OCI-M1 (cell line): ENCODE data around the gene FOCAD.
A peak's percentile ranks its signal among the peaks of the same experiment; 100 is the strongest.
"Not testable (repeated sequence)": the region's sequence is repeated elsewhere in the genome, so short reads cannot be mapped to it uniquely, and the experiment has no call there.

ENCODE experiments used
- DNase-seq: peaks from one replicate; lab custom pipeline; 2025; lab: John Stamatoyannopoulos, UW

FOCAD gene

GRCh38 chr9:20673537-20673936, 10.5 kb upstream of the FOCAD start:
- not testable (repeated sequence) for DNase-seq

DNA sequence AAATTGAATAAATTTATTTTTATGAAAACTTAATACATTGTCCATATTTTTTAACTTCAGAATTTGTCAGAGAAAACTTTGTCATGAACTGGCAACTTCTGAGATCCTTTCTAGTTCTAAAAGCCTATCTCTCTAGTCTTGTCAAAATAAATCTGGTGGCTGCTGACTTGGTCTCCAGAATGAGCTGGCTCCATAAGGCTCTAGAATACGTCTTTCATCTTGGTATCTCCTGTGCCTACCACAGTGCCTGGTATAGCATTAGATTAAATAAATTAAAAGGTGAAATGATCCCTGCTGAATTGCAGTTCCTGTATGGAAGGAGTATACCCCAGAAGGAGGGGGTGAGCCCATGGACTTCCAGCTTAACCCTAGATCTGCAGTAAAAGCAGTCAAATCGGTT, 2.6 kb upstream of the FOCAD start:
- DNase-seq = no peak

DNA sequence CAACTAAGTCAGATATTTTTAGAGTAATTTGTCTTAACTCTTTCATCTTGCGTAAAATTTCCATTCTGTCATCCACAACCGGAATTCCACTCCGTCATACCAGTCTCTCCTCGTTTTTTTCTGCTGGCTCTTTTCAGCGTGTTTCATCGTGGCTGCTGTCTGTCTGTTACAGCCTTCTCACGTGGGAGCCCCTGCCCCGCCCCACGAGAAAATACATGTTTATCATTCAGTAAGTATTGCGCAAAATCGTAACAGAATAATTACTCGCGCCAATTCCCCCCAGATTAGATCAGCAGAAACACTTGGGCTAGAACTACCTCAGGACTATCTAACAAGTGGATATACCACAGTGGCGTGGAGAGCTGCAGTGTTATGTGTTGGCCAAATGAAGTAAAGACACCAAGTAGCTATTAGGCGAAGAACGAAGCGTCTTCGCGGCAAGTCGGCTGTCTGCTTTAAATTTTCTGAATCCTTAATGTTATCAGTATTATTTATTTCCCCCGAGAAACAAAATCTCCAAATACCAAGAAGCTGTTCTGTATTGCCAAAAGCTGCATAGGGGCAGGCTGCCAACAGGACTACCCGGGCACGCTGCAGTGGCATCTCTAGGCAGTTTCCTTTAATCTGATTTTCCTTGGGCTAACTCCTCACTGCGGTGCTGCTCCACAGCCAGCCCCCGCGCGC, 566 bp upstream of the FOCAD start:
- peak; percentile 71 for DNase-seq

GRCh38 chr9:20684875-20685696, 1.0 kb downstream of the FOCAD start:
- peak; percentile 30 for DNase-seq

DNA sequence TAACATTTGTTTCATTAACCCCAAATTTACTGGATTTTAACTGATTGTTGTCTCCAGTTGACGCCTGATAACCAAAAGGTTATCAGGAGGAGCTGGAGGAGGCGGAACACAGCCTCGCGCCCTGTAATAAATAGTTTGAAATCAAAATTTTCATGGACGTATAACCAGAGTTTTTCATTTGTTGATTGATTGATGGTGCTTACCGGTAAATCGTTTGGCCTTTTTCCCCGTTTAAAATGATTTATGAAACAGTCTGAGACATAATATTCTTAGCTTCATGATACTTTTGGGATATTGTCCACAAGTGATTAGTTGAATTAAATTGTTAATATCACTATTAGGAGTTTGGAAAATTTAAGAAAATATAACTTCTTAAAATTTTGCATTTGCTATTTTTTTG, 1.7 kb downstream of the FOCAD start:
- no peak for DNase-seq

- DNase-seq = no peak
These were observed 5.8 kb downstream of the FOCAD start for GRCh38 chr9:20689833-20690232.

GRCh38 chr9:20692554-20692953, 8.5 kb downstream of the FOCAD start:
- peak; percentile 49 for DNase-seq

GRCh38 chr9:20693068-20693467, 9.0 kb downstream of the FOCAD start:
- DNase-seq = peak; percentile 3

GRCh38 chr9:20694248-20694647, 10.2 kb downstream of the FOCAD start:
- DNase-seq = no peak

DNA sequence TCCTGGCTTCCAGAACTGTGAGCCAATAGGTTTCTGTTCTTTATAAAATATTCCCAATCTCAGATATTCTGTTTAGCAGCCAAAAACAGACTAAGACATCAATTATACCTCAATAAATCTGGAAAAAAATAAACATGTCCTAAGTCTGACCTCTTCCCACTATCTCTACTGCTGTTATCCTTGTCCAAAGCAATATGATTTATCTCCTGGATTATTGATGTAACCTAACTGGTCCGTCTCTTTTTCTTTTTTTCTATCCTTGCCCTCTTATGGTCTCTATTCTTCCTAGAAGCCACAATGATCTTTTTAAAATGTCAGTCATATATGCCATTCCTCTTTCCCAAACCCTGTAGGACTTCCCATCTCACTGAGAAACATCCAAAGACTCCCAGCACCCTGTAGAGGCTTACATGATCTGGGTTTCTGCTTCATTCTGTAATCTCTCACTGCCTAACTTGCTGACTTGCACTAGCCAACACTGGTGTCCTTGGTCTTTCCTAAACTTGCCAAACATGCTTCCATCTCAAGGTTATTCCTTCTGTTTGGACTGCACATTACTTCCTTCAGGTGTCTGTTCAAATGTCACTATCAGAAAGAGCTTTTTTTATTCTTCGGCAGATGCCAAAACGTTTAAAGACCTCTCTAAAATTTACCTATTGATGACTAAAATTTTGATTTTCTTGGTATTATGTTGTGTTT, 13.1 kb downstream of the FOCAD start:
- no peak for DNase-seq

- DNase-seq = no peak
These were observed 14.7 kb downstream of the FOCAD start for GRCh38 chr9:20698782-20699181.

DNA sequence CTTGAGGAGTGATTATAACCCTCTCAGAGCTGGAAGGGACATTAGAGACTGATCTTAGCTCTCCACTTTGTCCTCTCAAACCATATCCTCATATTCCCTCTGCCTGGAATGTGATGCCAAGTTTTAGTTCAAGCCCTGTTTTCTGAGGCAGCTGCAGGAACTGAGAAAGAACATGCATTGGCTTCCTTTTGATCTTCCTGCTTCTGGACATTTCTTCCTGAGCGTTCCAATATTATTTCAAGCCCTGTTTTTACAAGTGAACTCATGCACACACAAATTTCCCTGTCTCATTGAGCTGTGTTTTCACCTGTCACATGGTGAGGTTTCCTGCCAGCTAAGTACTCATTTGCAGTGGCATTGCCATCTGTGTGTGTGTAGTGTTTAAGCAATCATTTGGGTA, 17.0 kb downstream of the FOCAD start:
- DNase-seq = no peak

DNA sequence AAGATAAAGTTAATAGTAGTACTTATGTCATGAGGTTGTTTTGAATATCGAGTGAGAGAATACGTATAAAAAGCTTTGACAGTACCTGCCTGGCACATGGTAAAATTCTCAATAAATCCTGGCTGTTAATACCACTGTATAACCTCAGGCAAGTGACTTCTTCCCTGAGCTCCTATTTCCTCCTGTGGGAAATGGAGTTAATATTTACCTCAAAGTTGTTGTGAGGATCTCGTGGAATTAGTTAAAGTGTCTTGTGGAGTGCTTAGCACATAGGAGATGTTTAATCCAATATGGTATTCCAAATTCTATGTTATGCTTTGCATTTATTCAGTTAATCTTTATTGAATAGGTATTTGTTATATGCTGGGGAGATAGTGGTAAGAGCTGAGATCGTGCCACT, 18.5 kb downstream of the FOCAD start:
- DNase-seq = no peak

- no peak for DNase-seq
These were observed 19.1 kb downstream of the FOCAD start for GRCh38 chr9:20703146-20703545.

GRCh38 chr9:20707708-20708107, 23.6 kb downstream of the FOCAD start:
- no peak for DNase-seq

DNA sequence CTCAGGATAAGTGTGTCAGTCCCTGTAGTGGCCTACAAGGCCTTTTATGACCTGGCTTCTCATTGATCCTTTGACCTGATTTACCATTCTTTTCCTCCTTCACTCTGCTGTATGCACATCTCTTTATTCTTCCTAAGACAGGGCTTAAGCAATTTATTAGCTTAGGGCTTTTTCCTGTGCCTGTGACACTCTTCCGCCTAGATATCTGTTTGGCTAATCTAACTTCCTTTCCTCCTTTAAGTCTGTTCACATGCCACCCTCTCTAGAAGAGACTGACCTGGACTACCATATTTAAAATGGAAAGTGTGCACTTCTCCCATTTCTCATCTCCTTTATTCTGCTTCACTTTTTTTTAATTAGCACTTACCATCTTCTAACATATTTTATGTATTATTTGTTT, 29.1 kb downstream of the FOCAD start:
- DNase-seq = no peak

GRCh38 chr9:20714442-20715415, 30.7 kb downstream of the FOCAD start:
- DNase-seq = no peak

- no peak for DNase-seq
These were observed 38.2 kb downstream of the FOCAD start for GRCh38 chr9:20722221-20722620.

DNA sequence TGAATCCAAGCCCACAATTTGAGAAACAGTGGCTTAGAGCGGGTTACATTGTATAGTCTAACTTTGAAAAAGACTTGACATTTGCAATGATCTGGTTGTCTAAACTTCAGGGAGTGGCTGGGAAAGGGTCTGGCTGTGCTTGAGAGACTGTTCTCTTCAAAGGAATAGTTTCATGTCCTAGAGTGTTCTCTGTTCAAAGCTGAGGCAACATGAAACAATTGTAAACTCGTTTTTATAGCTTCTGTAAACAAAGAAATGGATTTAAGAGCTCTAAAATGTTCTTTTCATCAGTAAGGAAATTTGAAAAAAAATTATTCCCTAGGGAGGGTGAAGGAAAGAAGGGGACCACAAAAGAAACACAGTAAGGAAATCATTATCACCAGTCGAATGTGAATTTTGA, 41.6 kb downstream of the FOCAD start:
- no peak for DNase-seq

DNA sequence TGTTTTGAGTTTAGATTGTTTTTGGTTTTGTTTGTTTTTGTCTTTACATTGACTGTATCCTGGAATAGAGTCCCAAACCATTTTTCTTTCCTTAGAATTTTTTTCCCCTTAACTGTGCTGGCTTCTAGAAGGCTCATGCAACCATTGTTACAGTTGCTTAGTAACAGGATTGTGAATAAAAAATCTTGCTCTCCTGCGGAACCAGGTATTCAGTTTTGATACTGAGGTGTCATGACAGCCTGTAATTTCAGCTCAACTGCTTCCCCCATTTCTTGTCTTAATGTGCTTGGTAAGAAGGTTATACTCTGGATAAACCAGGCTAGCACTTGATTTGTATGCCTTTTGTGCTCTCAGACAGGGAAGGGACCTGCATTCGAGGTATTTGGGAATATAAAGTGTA, 42.1 kb downstream of the FOCAD start:
- DNase-seq = no peak

DNA sequence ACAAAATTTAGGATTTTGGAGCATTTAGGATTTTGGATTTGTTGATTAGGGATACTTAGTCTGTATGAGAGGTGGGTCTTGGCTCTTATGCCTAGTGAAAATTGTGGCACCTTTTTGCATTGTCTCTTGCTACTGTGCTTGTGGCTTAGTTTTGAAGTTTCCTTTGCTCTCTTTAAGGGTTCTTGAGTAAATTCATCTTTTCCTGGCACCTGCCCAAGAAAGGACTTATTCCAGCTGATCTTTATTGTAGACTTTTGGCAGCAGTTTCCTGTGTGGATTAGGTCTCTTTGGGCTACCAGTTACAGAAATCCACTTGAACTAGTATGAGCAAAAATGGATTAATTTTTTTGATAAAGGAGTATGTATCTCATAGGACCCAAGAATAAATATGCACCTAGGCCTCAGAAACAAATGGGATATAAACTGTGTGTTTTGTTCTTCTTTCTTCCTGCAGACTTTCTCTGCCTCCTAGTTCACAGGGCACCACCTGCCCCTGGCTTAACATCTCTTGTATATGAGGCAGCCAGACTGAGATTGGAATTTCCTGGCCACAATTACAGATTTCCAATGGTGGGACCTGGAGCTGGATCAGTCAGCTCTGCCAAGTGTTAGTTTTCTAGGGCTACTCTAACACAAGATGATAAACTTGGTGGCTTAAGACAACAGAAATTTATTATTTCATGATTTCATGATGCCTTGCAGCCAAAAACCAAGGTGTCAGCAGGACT, 44.6 kb downstream of the FOCAD start:
- no peak for DNase-seq
